Measurements from ENCODE around the gene STARD4. TPM values are rescaled to one million over a fixed set of nuclear protein-coding genes. Genes with fewer than 3 reads are reported as not detected.

The STARD4 gene
- total and polyA plus RNA-seq, 9 of the 15 experiments (the other 6 are each of a cell fraction or from before 2014, with no cell fraction given): 28.4 to 88.0 (median 34.0) TPM

- TF ChIP-seq PATZ1 (CRISPR knock-in tag; IDR thresholded peaks at IDR 0.05; ENCODE audit: borderline replicate concordance) (no peak), PRDM10 (IDR thresholded peaks at IDR 0.05; ENCODE audit: partially characterized antibody) (peak; percentile 38), FOXK2 (conservative IDR thresholded peaks at IDR 0.05 in 1 of 2, IDR thresholded peaks at IDR 0.05 in 1 of 2; ENCODE audit: low read depth in 2 of 2) (peak in 1 of 2 experiments; percentile 55; a peak in 1 of 4 replicates), SPI1 (IDR thresholded peaks at IDR 0.05; ENCODE audit: borderline replicate concordance, low read depth, low read length) (peak; percentile 89), OTX1 (CRISPR knock-in tag; IDR thresholded peaks at IDR 0.05) (peak; percentile 89), POU5F1 (IDR thresholded peaks at IDR 0.05; ENCODE audit: borderline replicate concordance, low read depth, low read length, partially characterized antibody) (no peak), ARID2 (IDR thresholded peaks at IDR 0.05) (no peak), ZBTB17 (CRISPR knock-in tag; IDR thresholded peaks at IDR 0.05) (no peak), SRSF7 (optimal IDR thresholded peaks at IDR 0.05; ENCODE audit: low read depth, low read length) (no peak), BRCA1 (IDR thresholded peaks at IDR 0.05) (no peak), BRCA1 (CRISPR knock-in tag; IDR thresholded peaks at IDR 0.05) (no peak), PHF21A (IDR thresholded peaks at IDR 0.05; ENCODE audit: borderline replicate concordance, low read depth) (peak; percentile 58; the same call in 1 of the 2 replicates), ZBTB11 (CRISPR knock-in tag; IDR thresholded peaks at IDR 0.05) (peak in 1 of 3 experiments; percentile 86; a peak in 2 of 6 replicates), HMGXB4 (CRISPR knock-in tag; IDR thresholded peaks at IDR 0.05) (no peak), TAF7 (tag; IDR thresholded peaks at IDR 0.05) (no peak)
Measured at GRCh38 chr5:111530298-111530740, 18.0 kb upstream of the STARD4 start (continued).

All from K562 (cell line).